Left cardiac atrium (tissue), 4 donors: ENCODE results near the gene ACADVL. TPM values are rescaled to one million over a fixed set of nuclear protein-coding genes. Genes with fewer than 3 reads are reported as not detected.

Experiments
- ATAC-seq, 2 donors: fragments of 200-7000 bp; cut with Tn5 transposase; one replicate each; pipeline ENCODE4 v1.9.1; 2020; ENCODE audit warnings: mild to moderate bottlenecking in 2 of 2, moderate library complexity in 2 of 2
- DNase-seq: peaks from one replicate; pipeline ENCODE4 v3.0.0-alpha.2; 2020
- intact Hi-C, 2 donors: fragments of 100-400 bp; cut with DNase I; formaldehyde crosslinking; loops; one replicate each; pipeline versions ENCODE4 v1.14.1 to v1.15.1; 2022 to 2023
- total RNA-seq, 2 donors: library from RNA; stranded (reverse); fragmentation: NEBNext Ultra II Directional; extraction: Animal tissue kit (Norgen Biotek cat#: 25700); gene quantifications; one replicate each; pipeline ENCODE4 v1.2.1, GENCODE V29; 2021
- donor health status: DM: no; HTN: yes; CAD: no.
- donor health status: DM: no; HTN: yes; CAD: no; lungs with severe emphysema.
- donor health status: DM: yes; HTN: yes; CAD: no.
- donor health status: Dilated cardiomyopathy.

ACADVL gene
- total RNA-seq, 2 donors from 2014 or later = 891 to 1,101 TPM

- intact Hi-C loops = no loop called here
- ATAC-seq = no peak
- peak; percentile 21 for DNase-seq
These were observed 7.3 kb downstream of the ACADVL start for GRCh38 chr17:7226721-7227710.

GRCh38 chr17:7228920-7229319 is 9.2 kb downstream of the ACADVL start:
- DNase-seq = no peak
- no peak for ATAC-seq
- intact Hi-C loops = no loop called here

GRCh38 chr17:7229504-7229903 is 9.8 kb downstream of the ACADVL start:
- DNase-seq (peak; percentile 22), ATAC-seq (no peak)
- intact Hi-C loops = no loop called here

- DNase-seq (no peak), ATAC-seq (no peak)
- intact Hi-C loops = no loop called here
These were observed 12.4 kb downstream of the ACADVL start for GRCh38 chr17:7232114-7232513.

- DNase-seq (no peak), ATAC-seq (peak in 1 of 2 donors; percentile 7)
- intact Hi-C loops = no loop called here
These were observed 14.0 kb downstream of the ACADVL start for GRCh38 chr17:7233701-7234082.

- DNase-seq (peak; percentile 96), ATAC-seq (peak; percentile 65 to 71)
- intact Hi-C loops = no loop called here
These were observed 14.6 kb downstream of the ACADVL start, which contains the start of gene DVL2 for GRCh38 chr17:7234083-7234951. TSS of gene DVL2 (minus strand) at chr17:7234517. CDS start at chr17:7234262, 255 bp downstream.

- no peak for DNase-seq
- ATAC-seq = no peak
- intact Hi-C loops = no loop called here
These were observed 16.2 kb downstream of the ACADVL start for GRCh38 chr17:7235693-7236665.

GRCh38 chr17:7236808-7237207 is 17.1 kb downstream of the ACADVL start:
- intact Hi-C loops = no loop called here
- no peak for ATAC-seq
- DNase-seq = no peak

GRCh38 chr17:7237266-7237760 is 17.6 kb downstream of the ACADVL start:
- DNase-seq = no peak
- no peak for ATAC-seq
- intact Hi-C loops = no loop called here

- intact Hi-C loops = no loop called here
- ATAC-seq = peak; percentile 3 to 7
- DNase-seq = peak; percentile 88
These were observed 18.2 kb downstream of the ACADVL start for GRCh38 chr17:7237761-7238419.

GRCh38 chr17:7238420-7239090 is 18.8 kb downstream of the ACADVL start:
- intact Hi-C loops = no loop called here
- ATAC-seq (no peak), DNase-seq (peak; percentile 55)

GRCh38 chr17:7239091-7240027 is 19.6 kb downstream of the ACADVL start, which contains the start of gene PHF23:
TSS of gene PHF23 (minus strand) at chr17:7239457. CDS start at chr17:7239279, 178 bp downstream.
- DNase-seq (peak; percentile 99), ATAC-seq (peak; percentile 71 to 79)
- intact Hi-C loops = no loop called here

- intact Hi-C loops = no loop called here
These were observed 20.6 kb downstream of the ACADVL start for GRCh38 chr17:7240375-7240774.

GRCh38 chr17:7241090-7241733 is 21.5 kb downstream of the ACADVL start:
- DNase-seq (no peak), ATAC-seq (no peak)
- intact Hi-C loops = no loop called here

More at GRCh38 chr17:7240375-7240774, 20.6 kb downstream of the ACADVL start:
- DNase-seq = no peak
- no peak for ATAC-seq

GRCh38 chr17:7241783-7242716 is 22.3 kb downstream of the ACADVL start, which contains the start of gene GABARAP:
TSS of gene GABARAP (minus strand) at chr17:7242449. CDS start at chr17:7242330, 119 bp downstream.
- peak; percentile 94 for DNase-seq

More at GRCh38 chr17:7241783-7242716, 22.3 kb downstream of the ACADVL start, which contains the start of gene GABARAP:
- intact Hi-C loops = no loop called here
- peak; percentile 38 to 43 for ATAC-seq
